K562 (cell line): ENCODE data around the gene DIP2B. TPM values are rescaled to one million over a fixed set of nuclear protein-coding genes. Genes with fewer than 3 reads are reported as not detected.

ENCODE experiments used
- ATAC-seq: fragments of 200-7000 bp; cut with Tn5 transposase; 3 replicates; pipeline ENCODE4 v1.9.1; 2020; ENCODE audit warnings: moderate library complexity
- BruUV-seq: library from RNA; stranded (reverse); fragments of 400-500 nt; replicated peaks from 2 replicates; lab custom pipeline; 2021; lab: Mats Ljungman, UMichigan
- CTCF ChIA-PET: fragments of 300-600 bp; formaldehyde crosslinking; extraction: SDS; loops from one replicate; lab custom pipeline; 2021; ENCODE audit warnings: low intra/inter-chr PET ratio; lab: Yijun Ruan, JAX
- POLR2A ChIA-PET: fragments of 300-600, 350-650 bp; sonication (Branson Sonifier 250); formaldehyde crosslinking; extraction: SDS; loops from one replicate; lab custom pipeline; 2021; ENCODE audit warnings: antibody characterized with exemption, inconsistent platforms; lab: Yijun Ruan, JAX
- DNase-seq, 4 experiments: peaks; one replicate each; pipeline versions ENCODE4 v3.0.0 to v3.0.0-alpha.2; 2011 to 2018; ENCODE audit warnings: low spot score in 3 of 4, mixed read lengths in 3 of 4; ENCODE audit errors: extremely low read depth in 1 of 4
- FAIRE-seq: peaks from 2 replicates; lab custom pipeline; 2011; peaks lifted over from hg19 to GRCh38; lab: Jason Lieb, UNC
- H2AFZ ChIP-seq: 2 replicates; pipeline ENCODE4 v1.6.0; 2011; ENCODE audit warnings: low read depth, low read length, control low read depth, inconsistent platforms
- H3K27ac ChIP-seq: fragments of 200-600 bp; 3 replicates; pipeline ENCODE4 v1.8.0; 2011; ENCODE audit warnings: low read depth, mild to moderate bottlenecking, control low read depth, inconsistent platforms, low read length, moderate library complexity, mixed read lengths; ENCODE audit errors: extremely low read depth
- H3K27me3 ChIP-seq, 2 experiments: fragments of 300-600 bp in 1 of 2; 2 replicates in 1 of 2; 3 replicates in 1 of 2; pipeline versions ENCODE4 v1.6.0 to v1.8.0; 2011; ENCODE audit warnings: inconsistent platforms in 2 of 2, low read length in 2 of 2, mild to moderate bottlenecking in 1 of 2, mixed read lengths in 1 of 2, moderate library complexity in 1 of 2; ENCODE audit not compliant: control insufficient read depth in 2 of 2, insufficient read depth in 2 of 2
- H3K36me3 ChIP-seq: fragments of 300-600 bp; 3 replicates; pipeline ENCODE4 v1.8.0; 2011; ENCODE audit warnings: mild to moderate bottlenecking, low read length, inconsistent platforms; ENCODE audit not compliant: control insufficient read depth, insufficient read depth
- H3K4me1 ChIP-seq, 2 experiments: fragments of 200-600 bp in 1 of 2; replicated peaks in 1 of 2; 2 replicates in 1 of 2; 3 replicates in 1 of 2; pipeline versions ENCODE4 v1.5.1 to v1.8.0; 2011; ENCODE audit warnings: inconsistent platforms in 2 of 2, low read length in 2 of 2, mild to moderate bottlenecking in 1 of 2, mixed read lengths in 1 of 2, moderate library complexity in 1 of 2; ENCODE audit not compliant: control insufficient read depth in 2 of 2, insufficient read depth in 2 of 2
- H3K4me2 ChIP-seq: 2 replicates; pipeline ENCODE4 v1.6.1; 2011; ENCODE audit warnings: low read length, control low read depth, inconsistent platforms, mixed read lengths; ENCODE audit not compliant: insufficient read depth
- H3K4me3 ChIP-seq: fragments of 200-600 bp; sonication (generic), shearing (Covaris generic); 2 replicates; pipeline ENCODE4 v1.5.1; 2016; ENCODE audit warnings: control low read depth, inconsistent platforms
- H3K79me2 ChIP-seq: fragments of 200-600 bp; 3 replicates; pipeline ENCODE4 v1.8.0; 2011; ENCODE audit warnings: low read length, inconsistent platforms; ENCODE audit not compliant: control insufficient read depth, insufficient read depth
- H3K9ac ChIP-seq, 2 experiments: 2 replicates each; pipeline versions ENCODE4 v1.6.0 to v1.6.1; 2011; ENCODE audit warnings: low read depth in 2 of 2, low read length in 2 of 2, control low read depth in 1 of 2, inconsistent platforms in 1 of 2, mild to moderate bottlenecking in 1 of 2, mixed read lengths in 1 of 2; ENCODE audit not compliant: insufficient read depth in 1 of 2
- H3K9me1 ChIP-seq: one replicate; pipeline ENCODE4 v1.6.0; 2011; ENCODE audit warnings: inconsistent platforms, mild to moderate bottlenecking, low read length, moderate library complexity; ENCODE audit not compliant: control insufficient read depth, insufficient read depth
- H3K9me3 ChIP-seq: replicated peaks from 2 replicates; pipeline ENCODE4 v1.5.1; 2011; ENCODE audit warnings: low read depth, low read length, inconsistent platforms; ENCODE audit not compliant: control insufficient read depth, insufficient read depth
- H4K20me1 ChIP-seq: replicated peaks from 2 replicates; pipeline ENCODE4 v1.6.1; 2011; ENCODE audit warnings: low read length, inconsistent platforms, mixed read lengths; ENCODE audit not compliant: control insufficient read depth, insufficient read depth
- BRCA1 ChIP-seq, 2 experiments: fragments of 450-650 bp in 1 of 2; sonication (generic) in 1 of 2; formaldehyde crosslinking in 1 of 2; IDR thresholded peaks; 2 replicates each; pipeline versions ENCODE4 v1.5.0 to v1.6.1; 2017 to 2020; ENCODE audit warnings: mild to moderate bottlenecking in 1 of 2, missing genetic modification reagents in 1 of 2
- C11orf30 ChIP-seq: fragments of 450-650 bp; IDR thresholded peaks from 2 replicates; pipeline ENCODE4 v1.6.1; 2016; ENCODE audit warnings: low read depth, mild to moderate bottlenecking
- DMBX1 ChIP-seq: fragments of 250-450 bp; sonication (Bioruptor Pico); IDR thresholded peaks from 2 replicates; pipeline ENCODE4 v1.8.0; 2022; ENCODE audit warnings: inconsistent platforms, mild to moderate bottlenecking, moderate library complexity, borderline replicate concordance
- EP300 ChIP-seq: IDR thresholded peaks from 2 replicates; pipeline ENCODE4 v1.6.1; 2012; ENCODE audit warnings: low read length, improper control_type of control experiment
- HNRNPLL ChIP-seq: fragments of 200-400 bp; formaldehyde crosslinking; IDR thresholded peaks from 2 replicates; pipeline ENCODE4 v1.6.1; 2017; ENCODE audit warnings: low read length, low read depth, mild to moderate bottlenecking; ENCODE audit not compliant: poor library complexity, severe bottlenecking
- NR2C2 ChIP-seq, 2 experiments: fragments of 200-800 bp in 1 of 2; sonication (Bioruptor generic) in 1 of 2; sonication (generic) in 1 of 2; formaldehyde crosslinking in 1 of 2; IDR thresholded peaks; 2 replicates each; pipeline versions ENCODE4 v1.6.1 to v1.8.0; 2016 to 2022; ENCODE audit warnings: mild to moderate bottlenecking in 1 of 2, missing compliant biosample characterization in 1 of 2, missing genetic modification characterization in 1 of 2, missing genetic modification reagents in 1 of 2
- POLR2H ChIP-seq: IDR thresholded peaks from 2 replicates; pipeline ENCODE4 v1.6.1; 2016; ENCODE audit warnings: missing genetic modification characterization, low read depth, mild to moderate bottlenecking, control low read depth, missing compliant biosample characterization, moderate library complexity
- ZNF224 ChIP-seq: sonication (generic); formaldehyde crosslinking; IDR thresholded peaks from 2 replicates; pipeline ENCODE4 v1.8.0; 2022; ENCODE audit warnings: mild to moderate bottlenecking, missing genetic modification reagents
- ZNF436 ChIP-seq: fragments of 250-450, 450-650 bp; sonication (Bioruptor Pico); formaldehyde crosslinking; IDR thresholded peaks from 2 replicates; pipeline ENCODE4 v1.7.0; 2020; ENCODE audit warnings: mild to moderate bottlenecking
- ZNF589 ChIP-seq: fragments of 200-800 bp; sonication (Bioruptor generic); IDR thresholded peaks from 2 replicates; pipeline ENCODE4 v1.6.1; 2016; ENCODE audit warnings: low read depth, missing genetic modification characterization, missing compliant biosample characterization
- ZNF644 ChIP-seq: fragments of 200-800 bp; sonication (Bioruptor generic); IDR thresholded peaks from 2 replicates; pipeline ENCODE4 v1.6.1; 2016; ENCODE audit warnings: low read depth, missing genetic modification characterization, missing compliant biosample characterization
- WGBS: fragments of 100-300 bp; shearing (Covaris generic); methylation state at CpG from one replicate; pipeline ENCODE4 v1.1.6; 2016; ENCODE audit warnings: low coverage, mixed read lengths; ENCODE audit not compliant: insufficient coverage; ENCODE audit errors: missing lambda C conversion rate; 5-methylcytosine and 5-hydroxymethylcytosine counted together
- in situ Hi-C: fragments of 300-500 bp; cut with MboI; formaldehyde crosslinking; loops from 4 replicates; pipeline ENCODE4 v1.15.0; 2018; ENCODE audit warnings: inconsistent platforms, mixed read lengths
- intact Hi-C: fragments of 100-400 bp; cut with micrococcal nuclease; formaldehyde crosslinking; loops from 2 replicates; pipeline ENCODE4 v1.14.2; 2022
- polyA plus RNA-seq, 8 experiments: library from polyadenylated mRNA; depleted of rRNA in 4 of 8; stranded (reverse) in 5 of 8; unstranded in 3 of 8; fragments of >200 nt; fragmentation: Nextera tagmentation in 2 of 8; fragmentation: Illumina TruSeq in 1 of 8; extraction: Ambion mirVana in 2 of 8; extraction: Trizol in 1 of 8; gene quantifications; 2 replicates each; pipeline versions ENCODE4 v1.2.1 to v1.2.3, GENCODE V29; 2011 to 2014; ENCODE audit warnings: inconsistent platforms in 1 of 8, missing spikeins in 1 of 8
- total RNA-seq, 7 experiments: library from RNA; depleted of rRNA in 6 of 7; stranded (reverse); fragments of >200 nt in 6 of 7; fragmentation: Illumina TruSeq in 2 of 7; extraction: Trizol in 2 of 7; gene quantifications; 2 replicates each; pipeline versions ENCODE4 v1.2.1 to v1.2.3, GENCODE V29; 2011 to 2021; ENCODE audit warnings: low replicate concordance in 1 of 7
- TF ChIP-seq, protein P1 (sequence below): fragments of 450-650 bp; formaldehyde crosslinking; IDR thresholded peaks from 2 replicates; pipeline ENCODE4 v1.4.0; 2022; ENCODE audit warnings: mild to moderate bottlenecking, moderate library complexity
- TF ChIP-seq, protein P2 (sequence below): sonication (generic); formaldehyde crosslinking; IDR thresholded peaks from 2 replicates; pipeline ENCODE4 v1.8.1; 2022; ENCODE audit warnings: missing genetic modification reagents
- TF ChIP-seq, protein P3 (sequence below): fragments of 250-450 bp; sonication (Bioruptor Pico); IDR thresholded peaks from 2 replicates; pipeline ENCODE4 v1.5.0; 2021
- TF ChIP-seq, protein P4 (sequence below), 3 experiments: IDR thresholded peaks in 2 of 3; conservative IDR thresholded peaks in 1 of 3; 2 replicates each; pipeline ENCODE4 v1.5.1; 2011 to 2012; ENCODE audit warnings: low read length in 3 of 3, mild to moderate bottlenecking in 3 of 3, control low read depth in 2 of 3, improper control_type of control experiment in 1 of 3, inconsistent platforms in 1 of 3, low read depth in 1 of 3, mixed read lengths in 1 of 3, moderate library complexity in 1 of 3; ENCODE audit not compliant: insufficient read depth in 2 of 3

DIP2B gene
- total and polyA plus RNA-seq, 9 of the 15 experiments (the other 6 are each of a cell fraction or from before 2014, with no cell fraction given), result 4.6 to 26.1 (median 18.8) TPM

DNA sequence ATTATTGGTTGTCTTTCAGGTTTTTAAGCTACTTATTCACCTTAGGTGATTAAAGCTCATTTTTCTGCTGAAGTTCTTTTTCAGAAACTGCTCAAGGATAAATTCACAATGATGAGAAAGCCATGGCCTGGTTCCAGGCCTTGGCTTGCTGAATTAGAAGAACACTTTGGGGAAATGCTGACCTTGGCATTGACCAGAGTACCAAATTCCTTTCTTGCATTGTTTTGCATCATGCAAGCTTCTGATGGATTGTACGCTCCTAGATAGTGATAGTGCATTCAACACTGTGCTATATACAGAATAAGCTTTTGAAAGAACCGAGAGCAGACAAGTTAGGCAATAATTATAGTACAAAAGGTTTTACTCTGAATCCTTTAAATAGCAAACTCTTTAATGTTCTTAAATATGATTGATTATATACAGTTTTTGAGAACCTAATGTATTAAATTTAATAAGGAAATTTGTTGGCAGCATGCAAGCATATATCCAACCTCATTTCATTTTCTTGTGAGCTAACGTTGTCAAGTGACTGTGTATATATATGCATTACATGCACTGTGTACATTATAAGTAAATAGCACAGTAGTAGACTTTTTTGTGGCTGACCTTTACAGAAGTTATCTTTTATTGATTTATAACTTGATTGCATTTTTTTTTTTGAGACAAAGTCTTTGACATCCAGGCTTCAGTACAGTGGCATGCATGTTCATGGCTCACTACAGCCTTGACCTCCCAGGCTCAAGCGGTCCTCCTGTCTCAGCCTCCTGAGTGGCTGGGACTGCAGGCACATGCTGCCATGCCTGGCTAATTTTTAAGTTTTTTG is 99.2 kb downstream of the DIP2B start:
- POLR2A ChIA-PET, result interaction anchor here (0.6 kb wide), 1 partner anchor 76 kb away, joined by 4 read pairs; no protein-coding TSS in a partner anchor
- no peak overlapping the region for H3K4me2 ChIP-seq
- in situ Hi-C loops, result no loop called here
- H3K27ac ChIP-seq, result no peak overlapping the region
- FAIRE-seq (peak; percentile 74), ATAC-seq (peak; percentile 82), DNase-seq (no peak)
- CTCF ChIA-PET, result no interaction called here
- H4K20me1 ChIP-seq, result no peaks in the 10 kb centered on the region
- H3K27me3 ChIP-seq, result no peaks in the 10 kb centered on the region
- WGBS, result 64% methylated on average over 4 of the region's 4 CpGs
- peaks cover 0 to 7% of the 10 kb centered on the region in 2 experiments; a peak in 4 of 5 replicates for H3K4me1 ChIP-seq
- intact Hi-C loops, result no loop called here
- H3K9ac ChIP-seq, result no peak overlapping the region
- H3K79me2 ChIP-seq, result peaks cover 18% of the 10 kb centered on the region
- no peak overlapping the region for H2AFZ ChIP-seq
- H3K9me1 ChIP-seq, result no peaks in the 10 kb centered on the region
- no TSS peak for BruUV-seq
- H3K9me3 ChIP-seq, result no peaks in the 10 kb centered on the region
- no peak overlapping the region for H3K4me3 ChIP-seq
- H3K36me3 ChIP-seq, result no peaks in the 10 kb centered on the region
- TF ChIP-seq, protein P1, sequence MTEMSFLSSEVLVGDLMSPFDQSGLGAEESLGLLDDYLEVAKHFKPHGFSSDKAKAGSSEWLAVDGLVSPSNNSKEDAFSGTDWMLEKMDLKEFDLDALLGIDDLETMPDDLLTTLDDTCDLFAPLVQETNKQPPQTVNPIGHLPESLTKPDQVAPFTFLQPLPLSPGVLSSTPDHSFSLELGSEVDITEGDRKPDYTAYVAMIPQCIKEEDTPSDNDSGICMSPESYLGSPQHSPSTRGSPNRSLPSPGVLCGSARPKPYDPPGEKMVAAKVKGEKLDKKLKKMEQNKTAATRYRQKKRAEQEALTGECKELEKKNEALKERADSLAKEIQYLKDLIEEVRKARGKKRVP (CRISPR knock-in tag), result peak; percentile 94
- peak; percentile 51; the same call in 1 of the 2 replicates for TF ChIP-seq POLR2H (tag)
- TF ChIP-seq, protein P2, sequence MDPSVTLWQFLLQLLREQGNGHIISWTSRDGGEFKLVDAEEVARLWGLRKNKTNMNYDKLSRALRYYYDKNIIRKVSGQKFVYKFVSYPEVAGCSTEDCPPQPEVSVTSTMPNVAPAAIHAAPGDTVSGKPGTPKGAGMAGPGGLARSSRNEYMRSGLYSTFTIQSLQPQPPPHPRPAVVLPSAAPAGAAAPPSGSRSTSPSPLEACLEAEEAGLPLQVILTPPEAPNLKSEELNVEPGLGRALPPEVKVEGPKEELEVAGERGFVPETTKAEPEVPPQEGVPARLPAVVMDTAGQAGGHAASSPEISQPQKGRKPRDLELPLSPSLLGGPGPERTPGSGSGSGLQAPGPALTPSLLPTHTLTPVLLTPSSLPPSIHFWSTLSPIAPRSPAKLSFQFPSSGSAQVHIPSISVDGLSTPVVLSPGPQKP (CRISPR knock-in tag), result no peak
- TF ChIP-seq EP300, result peak; percentile 56; the same call in 1 of the 2 replicates
- TF ChIP-seq ZNF436 (CRISPR knock-in tag), result no peak
- peak; percentile 66; the same call in 1 of the 2 replicates for TF ChIP-seq ZNF589 (CRISPR knock-in tag)
- TF ChIP-seq NR2C2 (CRISPR knock-in tag; IDR thresholded peaks at IDR 0.05), result no peak
- TF ChIP-seq NR2C2 (tag; IDR thresholded peaks at IDR 0.05), result peak; percentile 65
- peak; percentile 22; the same call in 1 of the 2 replicates for TF ChIP-seq C11orf30
- TF ChIP-seq BRCA1 (IDR thresholded peaks at IDR 0.05), result no peak
- no peak for TF ChIP-seq BRCA1 (CRISPR knock-in tag; IDR thresholded peaks at IDR 0.05)
- no peak for TF ChIP-seq ZNF224 (CRISPR knock-in tag)
- no peak for TF ChIP-seq HNRNPLL
- TF ChIP-seq ZNF644 (tag), result no peak
- TF ChIP-seq DMBX1 (CRISPR knock-in tag), result peak; percentile 49; the same call in 1 of the 2 replicates
- TF ChIP-seq, protein P3, sequence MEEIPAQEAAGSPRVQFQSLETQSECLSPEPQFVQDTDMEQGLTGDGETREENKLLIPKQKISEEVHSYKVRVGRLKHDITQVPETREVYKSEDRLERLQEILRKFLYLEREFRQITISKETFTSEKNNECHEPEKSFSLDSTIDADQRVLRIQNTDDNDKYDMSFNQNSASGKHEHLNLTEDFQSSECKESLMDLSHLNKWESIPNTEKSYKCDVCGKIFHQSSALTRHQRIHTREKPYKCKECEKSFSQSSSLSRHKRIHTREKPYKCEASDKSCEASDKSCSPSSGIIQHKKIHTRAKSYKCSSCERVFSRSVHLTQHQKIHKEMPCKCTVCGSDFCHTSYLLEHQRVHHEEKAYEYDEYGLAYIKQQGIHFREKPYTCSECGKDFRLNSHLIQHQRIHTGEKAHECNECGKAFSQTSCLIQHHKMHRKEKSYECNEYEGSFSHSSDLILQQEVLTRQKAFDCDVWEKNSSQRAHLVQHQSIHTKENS (CRISPR knock-in tag), result no peak
- TF ChIP-seq, protein P4, sequence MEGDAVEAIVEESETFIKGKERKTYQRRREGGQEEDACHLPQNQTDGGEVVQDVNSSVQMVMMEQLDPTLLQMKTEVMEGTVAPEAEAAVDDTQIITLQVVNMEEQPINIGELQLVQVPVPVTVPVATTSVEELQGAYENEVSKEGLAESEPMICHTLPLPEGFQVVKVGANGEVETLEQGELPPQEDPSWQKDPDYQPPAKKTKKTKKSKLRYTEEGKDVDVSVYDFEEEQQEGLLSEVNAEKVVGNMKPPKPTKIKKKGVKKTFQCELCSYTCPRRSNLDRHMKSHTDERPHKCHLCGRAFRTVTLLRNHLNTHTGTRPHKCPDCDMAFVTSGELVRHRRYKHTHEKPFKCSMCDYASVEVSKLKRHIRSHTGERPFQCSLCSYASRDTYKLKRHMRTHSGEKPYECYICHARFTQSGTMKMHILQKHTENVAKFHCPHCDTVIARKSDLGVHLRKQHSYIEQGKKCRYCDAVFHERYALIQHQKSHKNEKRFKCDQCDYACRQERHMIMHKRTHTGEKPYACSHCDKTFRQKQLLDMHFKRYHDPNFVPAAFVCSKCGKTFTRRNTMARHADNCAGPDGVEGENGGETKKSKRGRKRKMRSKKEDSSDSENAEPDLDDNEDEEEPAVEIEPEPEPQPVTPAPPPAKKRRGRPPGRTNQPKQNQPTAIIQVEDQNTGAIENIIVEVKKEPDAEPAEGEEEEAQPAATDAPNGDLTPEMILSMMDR (IDR thresholded peaks at IDR 0.05 in 2 of 3, conservative IDR thresholded peaks at IDR 0.05 in 1 of 3; ENCODE audit: insufficient read depth in 2 of 3, low read depth in 1 of 3, low read length in 3 of 3), result no peak
